ENCODE results near the gene HADHA.

Gene HADHA

GRCh38 chr2:26235089-26235488 lies 9.3 kb downstream of the HADHA start:
- no peaks in the 10 kb centered on the region for H3K9me3 ChIP-seq (replicated peaks in 1 of 11)
- H3K9ac ChIP-seq = no peak overlapping the region
- peaks cover 88 to 100% (median 96%) of the 10 kb centered on the region in 11 experiments for H3K36me3 ChIP-seq

GRCh38 chr2:26230806-26231205 lies 13.6 kb downstream of the HADHA start:
- H3K36me3 ChIP-seq = peaks cover 97 to 100% (median 100%) of the 10 kb centered on the region in 11 experiments
- H3K27me3 ChIP-seq = no peaks in the 10 kb centered on the region

More at GRCh38 chr2:26235089-26235488, 9.3 kb downstream of the HADHA start:
- Histone ChIP-seq H3K27me3 (no peaks in the 10 kb centered on the region), H4K20me1 (peaks cover 0 to 34% (median 16%) of the 10 kb centered on the region in 11 experiments; a peak in 18 of 22 replicates), H3K27ac (no peak overlapping the region), H3K4me2 (no peak overlapping the region), H3K4me3 (no peak overlapping the region), H3K4me1 (peaks cover 0 to 14% (median 0%) of the 10 kb centered on the region in 10 experiments; a peak in 6 of 20 replicates)
- no peak for TF ChIP-seq Cebpa-rat (IDR thresholded peaks at IDR 0.05)

GRCh38 chr2:26229595-26229994 lies 14.8 kb downstream of the HADHA start:
- peaks cover 0 to 8% (median 0%) of the 10 kb centered on the region in 11 experiments; a peak in 1 of 22 replicates for H4K20me1 ChIP-seq
- H3K4me3 ChIP-seq = no peak overlapping the region
- no peak overlapping the region for H3K9ac ChIP-seq
- no peaks in the 10 kb centered on the region for H3K4me1 ChIP-seq
- H3K27ac ChIP-seq = no peak overlapping the region
- H3K27me3 ChIP-seq = no peaks in the 10 kb centered on the region
- peaks cover 96 to 100% (median 99%) of the 10 kb centered on the region in 11 experiments for H3K36me3 ChIP-seq
- H3K9me3 ChIP-seq (replicated peaks in 1 of 11) = peaks cover 13 to 36% (median 18%) of the 10 kb centered on the region in 11 experiments; a peak in 21 of 22 replicates
- no peak overlapping the region for H3K4me2 ChIP-seq
- TF ChIP-seq Cebpa-rat (IDR thresholded peaks at IDR 0.05) = no peak

More at GRCh38 chr2:26230806-26231205, 13.6 kb downstream of the HADHA start:
- TF ChIP-seq Cebpa-rat (IDR thresholded peaks at IDR 0.05) = no peak
- Histone ChIP-seq H3K9ac (no peak overlapping the region), H3K9me3 (replicated peaks in 1 of 11) (peaks cover 13 to 34% (median 18%) of the 10 kb centered on the region in 11 experiments; a peak in 21 of 22 replicates), H3K4me3 (no peak overlapping the region), H3K4me2 (no peak overlapping the region), H3K4me1 (no peaks in the 10 kb centered on the region), H3K27ac (no peak overlapping the region), H4K20me1 (peaks cover 0 to 8% (median 0%) of the 10 kb centered on the region in 11 experiments; a peak in 2 of 22 replicates)

GRCh38 chr2:26224095-26224494 lies 20.3 kb downstream of the HADHA start:
- Histone ChIP-seq H4K20me1 (peaks cover 0 to 11% (median 0%) of the 10 kb centered on the region in 11 experiments; a peak in 4 of 22 replicates), H3K27ac (no peak overlapping the region), H3K27me3 (no peaks in the 10 kb centered on the region), H3K36me3 (peaks cover 94 to 100% (median 96%) of the 10 kb centered on the region in 11 experiments), H3K9ac (no peak overlapping the region), H3K9me3 (replicated peaks in 1 of 11) (peaks cover 13 to 35% (median 18%) of the 10 kb centered on the region in 11 experiments; a peak in 21 of 22 replicates), H3K4me3 (no peak overlapping the region), H3K4me1 (no peaks in the 10 kb centered on the region), H3K4me2 (no peak overlapping the region)
- TF ChIP-seq Cebpa-rat (IDR thresholded peaks at IDR 0.05) = no peak

- no peak overlapping the region for H3K4me2 ChIP-seq
- H3K27ac ChIP-seq = no peak overlapping the region
- H3K9ac ChIP-seq = no peak overlapping the region
- no peaks in the 10 kb centered on the region for H3K4me1 ChIP-seq
- H3K9me3 ChIP-seq (replicated peaks in 1 of 11) = peaks cover 12 to 24% (median 18%) of the 10 kb centered on the region in 11 experiments; a peak in 21 of 22 replicates
- TF ChIP-seq Cebpa-rat (IDR thresholded peaks at IDR 0.05) = no peak
- no peak overlapping the region for H3K4me3 ChIP-seq
- peaks cover 94 to 100% (median 96%) of the 10 kb centered on the region in 11 experiments for H3K36me3 ChIP-seq
- H3K27me3 ChIP-seq = no peaks in the 10 kb centered on the region
- H4K20me1 ChIP-seq = peaks cover 0 to 11% (median 0%) of the 10 kb centered on the region in 11 experiments; a peak in 4 of 22 replicates
Observed at GRCh38 chr2:26223018-26223417, 21.4 kb downstream of the HADHA start.

GRCh38 chr2:26217720-26218119 lies 26.7 kb downstream of the HADHA start:
- Histone ChIP-seq H3K27ac (no peak overlapping the region), H3K4me1 (no peaks in the 10 kb centered on the region), H3K9me3 (replicated peaks in 1 of 11) (peaks cover 0 to 7% (median 4%) of the 10 kb centered on the region in 11 experiments; a peak in 6 of 22 replicates), H3K27me3 (no peaks in the 10 kb centered on the region), H3K4me2 (no peak overlapping the region), H3K36me3 (peaks cover 95 to 100% (median 99%) of the 10 kb centered on the region in 11 experiments), H3K4me3 (no peak overlapping the region), H3K9ac (no peak overlapping the region), H4K20me1 (peaks cover 0 to 18% (median 0%) of the 10 kb centered on the region in 11 experiments; a peak in 4 of 22 replicates)
- TF ChIP-seq Cebpa-rat (IDR thresholded peaks at IDR 0.05) = no peak

GRCh38 chr2:26216587-26216986 lies 27.8 kb downstream of the HADHA start:
- no peak overlapping the region for H3K4me2 ChIP-seq
- peaks cover 0 to 7% (median 4%) of the 10 kb centered on the region in 11 experiments; a peak in 6 of 22 replicates for H3K9me3 ChIP-seq (replicated peaks in 1 of 11)
- no peak for TF ChIP-seq Cebpa-rat (IDR thresholded peaks at IDR 0.05)
- H3K27ac ChIP-seq = no peak overlapping the region
- peaks cover 95 to 100% (median 99%) of the 10 kb centered on the region in 11 experiments for H3K36me3 ChIP-seq
- H4K20me1 ChIP-seq = peaks cover 0 to 16% (median 0%) of the 10 kb centered on the region in 11 experiments; a peak in 4 of 22 replicates
- no peak overlapping the region for H3K9ac ChIP-seq
- no peak overlapping the region for H3K4me3 ChIP-seq
- no peaks in the 10 kb centered on the region for H3K27me3 ChIP-seq
- no peaks in the 10 kb centered on the region for H3K4me1 ChIP-seq

GRCh38 chr2:26215833-26216232 lies 28.6 kb downstream of the HADHA start:
- Histone ChIP-seq H3K9ac (no peak overlapping the region), H3K4me2 (no peak overlapping the region), H3K27ac (no peak overlapping the region), H3K27me3 (no peaks in the 10 kb centered on the region), H3K4me3 (no peak overlapping the region), H3K36me3 (peaks cover 93 to 100% (median 99%) of the 10 kb centered on the region in 11 experiments), H3K9me3 (replicated peaks in 1 of 11) (peaks cover 0 to 7% (median 4%) of the 10 kb centered on the region in 11 experiments; a peak in 6 of 22 replicates), H4K20me1 (peaks cover 0 to 16% (median 0%) of the 10 kb centered on the region in 11 experiments; a peak in 4 of 22 replicates), H3K4me1 (no peaks in the 10 kb centered on the region)
- TF ChIP-seq Cebpa-rat (IDR thresholded peaks at IDR 0.05) = no peak

- H4K20me1 ChIP-seq = peaks cover 0 to 16% (median 0%) of the 10 kb centered on the region in 11 experiments; a peak in 2 of 22 replicates
- H3K4me3 ChIP-seq = no peak overlapping the region
- peaks cover 94 to 100% (median 99%) of the 10 kb centered on the region in 11 experiments for H3K36me3 ChIP-seq
- peaks cover 0 to 7% (median 4%) of the 10 kb centered on the region in 11 experiments; a peak in 6 of 22 replicates for H3K9me3 ChIP-seq (replicated peaks in 1 of 11)
- no peak overlapping the region for H3K27ac ChIP-seq
- no peaks in the 10 kb centered on the region for H3K27me3 ChIP-seq
- no peaks in the 10 kb centered on the region for H3K4me1 ChIP-seq
- no peak overlapping the region for H3K9ac ChIP-seq
- no peak overlapping the region for H3K4me2 ChIP-seq
- no peak for TF ChIP-seq Cebpa-rat (IDR thresholded peaks at IDR 0.05)
Observed at GRCh38 chr2:26214759-26215158, 29.7 kb downstream of the HADHA start.

Measured in BLaER1 treated with 17β-estradiol and CSF1 and Interleukin-3, amounts not matched to agents 10 nM and 100 nM (cell line).